ENCODE measurements around the gene RAD21L1. TPM values are rescaled to one million over a fixed set of nuclear protein-coding genes. Genes with fewer than 3 reads are reported as not detected.

The RAD21L1 gene
- total RNA-seq, 1 experiment from 2014 or later = not detected

- no peak overlapping the region for H3K4me3 Mint-ChIP-seq (ENCODE audit: low read depth, unreplicated experiment)
- CTCF ChIA-PET = no interaction called here
- no peaks in the 10 kb centered on the region for H3K27me3 Mint-ChIP-seq (ENCODE audit: unreplicated experiment)
- H3K9me3 Mint-ChIP-seq (ENCODE audit: low read depth, unreplicated experiment) = no peaks in the 10 kb centered on the region
- BruUV-seq (replicated peaks) = no TSS peak
- intact Hi-C loops (cut with micrococcal nuclease; ENCODE audit: unreplicated experiment) = no loop called here
- H3K36me3 Mint-ChIP-seq (ENCODE audit: insufficient read depth, unreplicated experiment) = peaks cover 8% of the 10 kb centered on the region
- no peak for TF ChIP-seq CTCF (IDR thresholded peaks at IDR 0.05; ENCODE audit: unreplicated experiment)
- DNase-seq = no peak
- H3K4me1 Mint-ChIP-seq (ENCODE audit: low read depth, unreplicated experiment) = peaks cover 9% of the 10 kb centered on the region
- no peak overlapping the region for H3K27ac Mint-ChIP-seq (ENCODE audit: unreplicated experiment)
Observed at GRCh38 chr20:1304710-1305515, 79.1 kb downstream of the RAD21L1 start.

Other genes starting within 250 kb of the RAD21L1 start
- gene RSPO4, start 223.7 kb upstream of the RAD21L1 start, total RNA-seq (2022) = not detected in 2 replicates
- 112 and 128 TPM in 2 replicates for gene PSMF1, start 107.4 kb upstream of the RAD21L1 start, total RNA-seq (2022)
- 0.54 and 0.83 TPM in 2 replicates for gene TMEM74B, start 41.1 kb upstream of the RAD21L1 start, total RNA-seq (2022)
- 0.22 TPM in 1 of 2 replicates, not detected in the other for gene C20orf202, start 22.6 kb upstream of the RAD21L1 start, total RNA-seq (2022)
- gene SNPH, start 40.2 kb downstream of the RAD21L1 start, total RNA-seq (2022) = 2.0 and 2.4 TPM in 2 replicates
- gene SDCBP2, start 103.1 kb downstream of the RAD21L1 start, total RNA-seq (2022) = 8.2 and 18.9 TPM in 2 replicates
- gene FKBP1A, start 167.0 kb downstream of the RAD21L1 start, total RNA-seq (2022) = 166 and 173 TPM in 2 replicates
- gene NSFL1C, start 240.8 kb downstream of the RAD21L1 start, total RNA-seq (2022) = 81.0 and 86.3 TPM in 2 replicates

Measured in Calu3 (cell line).